Skeletal muscle tissue (tissue), 4 donors: Measurements from ENCODE around the gene ETAA1. TPM values are rescaled to one million over a fixed set of nuclear protein-coding genes. Genes with fewer than 3 reads are reported as not detected.

Experiments used
- H3K27ac ChIP-seq: one replicate; pipeline ENCODE4 v1.7.0; 2013; ENCODE audit warnings: mild to moderate bottlenecking, low read depth, low read length, inconsistent platforms
- H3K27me3 ChIP-seq, 3 donors: one replicate each; pipeline ENCODE4 v1.7.0; 2013; ENCODE audit warnings: low read length in 3 of 3; ENCODE audit not compliant: control insufficient read depth in 3 of 3, insufficient read depth in 3 of 3
- H3K36me3 ChIP-seq, 3 donors: one replicate each; pipeline ENCODE4 v1.7.0; 2013; ENCODE audit warnings: low read length in 3 of 3; ENCODE audit not compliant: control insufficient read depth in 3 of 3, insufficient read depth in 3 of 3
- H3K4me1 ChIP-seq, 3 donors: one replicate each; pipeline ENCODE4 v1.7.0; 2013; ENCODE audit warnings: low read length in 3 of 3, mild to moderate bottlenecking in 3 of 3; ENCODE audit not compliant: control insufficient read depth in 3 of 3, insufficient read depth in 3 of 3
- H3K4me3 ChIP-seq, 3 donors: one replicate each; pipeline ENCODE4 v1.7.0; 2013; ENCODE audit warnings: low read length in 3 of 3
- H3K9ac ChIP-seq, 3 donors: one replicate each; pipeline ENCODE4 v1.7.0; 2013; ENCODE audit warnings: low read length in 3 of 3, mild to moderate bottlenecking in 3 of 3, moderate library complexity in 2 of 3, low read depth in 1 of 3
- H3K9me3 ChIP-seq, 3 donors: one replicate each; pipeline ENCODE4 v1.7.0; 2013; ENCODE audit warnings: low read length in 3 of 3; ENCODE audit not compliant: control insufficient read depth in 3 of 3
- total RNA-seq: library from RNA; depleted of rRNA; stranded (reverse); fragments of >200 nt; gene quantifications from one replicate; pipeline ENCODE4 v1.2.3, GENCODE V29; 2014
- donor health status: Osteomylitis.

The ETAA1 gene
- total RNA-seq, 1 donor from 2014 or later: 4.2 TPM

DNA sequence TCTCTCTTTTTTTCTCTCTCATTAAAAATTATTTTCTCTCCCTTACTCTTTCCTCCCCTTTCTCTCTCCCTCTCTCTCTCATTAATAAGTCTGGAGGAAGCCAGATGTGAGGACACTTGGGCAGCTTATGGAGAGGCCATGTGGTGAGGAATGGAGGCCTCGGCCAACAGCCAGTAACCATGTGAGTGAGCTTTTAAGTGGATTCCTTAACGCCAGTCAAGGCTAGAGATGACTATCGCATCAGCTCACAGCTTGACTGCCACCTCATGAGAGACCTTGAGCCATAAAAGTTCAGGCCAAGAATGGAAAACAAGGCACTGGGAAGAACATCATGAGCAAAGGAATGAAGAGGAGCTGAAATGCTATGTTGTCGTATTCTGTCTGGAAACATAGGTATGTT lies 39.1 kb downstream of the ETAA1 start:
- Histone ChIP-seq H3K27ac (no peak overlapping the region), H3K36me3 (no peaks in the 10 kb centered on the region), H3K4me1 (no peaks in the 10 kb centered on the region), H3K4me3 (no peak overlapping the region), H3K9ac (no peak overlapping the region), H3K9me3 (no peaks in the 10 kb centered on the region), H3K27me3 (no peaks in the 10 kb centered on the region)

DNA sequence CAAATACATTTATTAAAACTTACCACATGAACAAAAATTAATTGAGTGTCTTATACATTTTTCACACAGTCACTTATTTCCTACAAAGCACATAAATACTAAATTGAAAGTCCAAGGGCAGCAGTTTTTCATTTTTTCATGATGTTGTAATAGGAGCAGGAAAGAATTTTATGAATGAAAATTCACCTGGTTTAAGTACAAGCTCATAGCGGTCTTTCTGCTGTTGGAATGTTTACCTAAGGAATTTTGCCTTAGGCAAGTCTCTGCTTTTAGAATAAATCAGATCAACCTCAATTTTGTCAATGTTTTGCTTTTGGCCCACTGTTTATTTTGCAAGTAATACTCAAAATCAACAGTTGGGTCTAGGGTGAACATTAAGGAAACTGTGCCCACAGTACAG lies 40.0 kb downstream of the ETAA1 start:
- H3K9me3 ChIP-seq: no peaks in the 10 kb centered on the region
- H3K27ac ChIP-seq: no peak overlapping the region
- no peaks in the 10 kb centered on the region for H3K4me1 ChIP-seq
- H3K9ac ChIP-seq: no peak overlapping the region
- no peaks in the 10 kb centered on the region for H3K27me3 ChIP-seq
- H3K36me3 ChIP-seq: no peaks in the 10 kb centered on the region
- H3K4me3 ChIP-seq: no peak overlapping the region

- Histone ChIP-seq H3K4me3 (no peak overlapping the region), H3K9ac (no peak overlapping the region), H3K4me1 (no peaks in the 10 kb centered on the region), H3K9me3 (no peaks in the 10 kb centered on the region), H3K27ac (no peak overlapping the region), H3K36me3 (no peaks in the 10 kb centered on the region), H3K27me3 (no peaks in the 10 kb centered on the region)
Measured at GRCh38 chr2:67438337-67438736, 41.2 kb downstream of the ETAA1 start.

DNA sequence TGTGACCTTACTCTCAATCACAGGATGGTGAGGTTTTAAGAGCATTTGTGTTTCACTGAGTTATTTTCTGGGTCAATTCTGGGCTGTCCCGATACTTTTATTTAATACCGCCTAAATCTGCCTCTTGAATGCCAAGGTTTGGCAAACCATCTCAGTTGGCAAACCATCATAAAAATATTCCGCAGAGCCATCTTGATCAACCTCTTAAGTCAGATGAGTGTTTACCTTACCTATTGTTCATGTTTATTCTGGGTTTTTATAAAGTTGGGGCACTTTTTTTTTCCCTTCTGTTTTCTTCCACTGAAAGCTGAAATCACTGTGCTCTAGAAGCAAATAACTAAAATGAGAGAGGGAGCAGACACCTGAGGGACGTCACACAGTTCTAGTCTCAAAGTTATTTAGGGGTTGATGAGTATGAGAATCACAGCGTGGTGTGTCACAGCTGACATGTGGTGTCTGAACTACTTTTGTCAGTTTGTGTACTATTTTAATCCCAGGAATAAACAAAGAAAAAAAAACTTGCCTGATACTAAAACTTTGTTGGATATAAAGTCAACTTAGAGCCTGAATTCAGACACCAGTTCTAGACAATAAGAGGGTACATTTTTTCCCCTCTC lies 48.6 kb downstream of the ETAA1 start:
- Histone ChIP-seq H3K27ac (no peak overlapping the region), H3K27me3 (no peaks in the 10 kb centered on the region), H3K4me3 (no peak overlapping the region), H3K36me3 (no peaks in the 10 kb centered on the region), H3K9me3 (no peaks in the 10 kb centered on the region), H3K9ac (no peak overlapping the region), H3K4me1 (no peaks in the 10 kb centered on the region)

DNA sequence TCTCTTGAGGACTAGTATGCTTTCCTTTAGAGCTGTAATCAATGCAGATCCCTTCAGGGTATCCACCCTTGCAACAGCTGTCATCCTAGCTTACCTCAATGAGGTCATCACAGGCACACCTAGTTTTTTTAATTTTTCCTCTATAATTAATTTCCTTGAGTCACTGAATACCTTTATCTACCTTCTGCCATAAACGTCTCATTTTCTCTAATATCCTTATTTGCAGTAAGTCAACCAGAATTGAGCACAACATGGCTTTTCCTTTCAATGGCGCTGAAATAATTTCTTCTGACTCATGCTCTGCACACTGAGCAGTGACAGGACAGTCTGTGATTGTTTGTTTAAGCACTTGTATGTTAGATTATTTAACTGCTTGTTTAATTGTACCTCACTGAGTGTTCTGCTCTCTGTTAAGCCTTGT lies 49.4 kb downstream of the ETAA1 start:
- Histone ChIP-seq H3K9me3 (no peaks in the 10 kb centered on the region), H3K27ac (no peak overlapping the region), H3K36me3 (no peaks in the 10 kb centered on the region), H3K4me3 (no peak overlapping the region), H3K9ac (no peak overlapping the region), H3K27me3 (no peaks in the 10 kb centered on the region), H3K4me1 (no peaks in the 10 kb centered on the region)

GRCh38 chr2:67448648-67449047 lies 51.5 kb downstream of the ETAA1 start:
- no peaks in the 10 kb centered on the region for H3K27me3 ChIP-seq
- H3K36me3 ChIP-seq: no peaks in the 10 kb centered on the region
- no peak overlapping the region for H3K9ac ChIP-seq
- no peaks in the 10 kb centered on the region for H3K4me1 ChIP-seq
- no peaks in the 10 kb centered on the region for H3K9me3 ChIP-seq
- no peak overlapping the region for H3K4me3 ChIP-seq
- H3K27ac ChIP-seq: no peak overlapping the region

DNA sequence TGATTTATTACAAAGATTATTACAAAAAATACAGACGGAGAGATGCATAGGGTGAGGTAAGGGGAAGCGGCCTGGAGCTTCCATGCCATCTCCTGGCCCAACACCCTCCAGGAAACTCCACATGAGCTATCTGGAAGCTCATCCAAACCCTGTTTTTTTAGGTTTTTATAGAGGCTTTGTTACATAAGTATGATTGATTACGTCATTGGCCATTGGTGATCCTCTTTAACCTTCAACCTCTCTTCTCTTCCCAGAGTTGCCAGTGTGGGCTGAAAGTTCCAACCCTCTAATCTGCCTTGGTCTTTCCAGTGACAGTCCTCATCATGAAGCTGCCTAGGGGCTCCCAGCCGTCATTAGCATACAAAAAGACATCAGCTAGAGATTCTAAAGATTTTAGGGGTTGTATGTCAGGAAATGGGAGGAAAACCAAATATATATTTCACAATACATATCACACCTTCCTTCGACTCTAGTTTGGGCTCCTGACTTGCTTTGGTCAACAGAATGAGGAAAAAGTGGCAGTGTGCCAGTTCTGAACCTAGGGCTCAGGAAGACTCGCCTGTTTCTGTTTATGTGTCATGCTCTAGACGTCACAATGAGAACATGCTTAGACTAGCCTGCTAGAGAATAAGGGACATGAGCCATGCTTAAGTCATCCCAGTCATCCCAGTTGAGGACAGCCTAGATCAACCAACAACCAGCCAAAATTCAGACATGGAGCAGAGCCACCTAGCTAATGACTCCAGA lies 54.1 kb downstream of the ETAA1 start:
- no peak overlapping the region for H3K4me3 ChIP-seq
- H3K4me1 ChIP-seq: no peaks in the 10 kb centered on the region
- no peaks in the 10 kb centered on the region for H3K9me3 ChIP-seq
- no peaks in the 10 kb centered on the region for H3K36me3 ChIP-seq
- H3K27me3 ChIP-seq: no peaks in the 10 kb centered on the region
- H3K27ac ChIP-seq: no peak overlapping the region
- H3K9ac ChIP-seq: no peak overlapping the region

DNA sequence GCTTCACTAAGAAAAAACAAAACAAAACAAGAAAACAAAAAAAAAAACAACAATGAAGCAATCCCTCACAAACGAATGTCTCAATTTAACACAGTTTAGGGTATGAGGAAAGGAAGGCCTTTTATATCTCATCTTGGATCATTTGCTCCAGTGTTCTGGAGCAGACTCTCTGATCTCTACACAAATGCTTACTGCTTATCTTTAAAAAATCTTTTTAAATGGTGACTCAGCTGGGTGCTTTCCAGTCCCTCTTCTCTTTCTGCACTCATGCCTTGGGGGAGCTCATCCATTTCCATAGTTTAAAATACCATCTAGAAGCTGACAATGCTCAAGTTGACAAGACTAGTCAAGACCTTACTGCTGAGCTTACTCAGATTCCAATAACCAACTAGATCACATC lies 56.2 kb downstream of the ETAA1 start:
- no peaks in the 10 kb centered on the region for H3K27me3 ChIP-seq
- no peak overlapping the region for H3K4me3 ChIP-seq
- H3K27ac ChIP-seq: no peak overlapping the region
- no peaks in the 10 kb centered on the region for H3K4me1 ChIP-seq
- no peak overlapping the region for H3K9ac ChIP-seq
- H3K36me3 ChIP-seq: no peaks in the 10 kb centered on the region
- H3K9me3 ChIP-seq: no peaks in the 10 kb centered on the region

DNA sequence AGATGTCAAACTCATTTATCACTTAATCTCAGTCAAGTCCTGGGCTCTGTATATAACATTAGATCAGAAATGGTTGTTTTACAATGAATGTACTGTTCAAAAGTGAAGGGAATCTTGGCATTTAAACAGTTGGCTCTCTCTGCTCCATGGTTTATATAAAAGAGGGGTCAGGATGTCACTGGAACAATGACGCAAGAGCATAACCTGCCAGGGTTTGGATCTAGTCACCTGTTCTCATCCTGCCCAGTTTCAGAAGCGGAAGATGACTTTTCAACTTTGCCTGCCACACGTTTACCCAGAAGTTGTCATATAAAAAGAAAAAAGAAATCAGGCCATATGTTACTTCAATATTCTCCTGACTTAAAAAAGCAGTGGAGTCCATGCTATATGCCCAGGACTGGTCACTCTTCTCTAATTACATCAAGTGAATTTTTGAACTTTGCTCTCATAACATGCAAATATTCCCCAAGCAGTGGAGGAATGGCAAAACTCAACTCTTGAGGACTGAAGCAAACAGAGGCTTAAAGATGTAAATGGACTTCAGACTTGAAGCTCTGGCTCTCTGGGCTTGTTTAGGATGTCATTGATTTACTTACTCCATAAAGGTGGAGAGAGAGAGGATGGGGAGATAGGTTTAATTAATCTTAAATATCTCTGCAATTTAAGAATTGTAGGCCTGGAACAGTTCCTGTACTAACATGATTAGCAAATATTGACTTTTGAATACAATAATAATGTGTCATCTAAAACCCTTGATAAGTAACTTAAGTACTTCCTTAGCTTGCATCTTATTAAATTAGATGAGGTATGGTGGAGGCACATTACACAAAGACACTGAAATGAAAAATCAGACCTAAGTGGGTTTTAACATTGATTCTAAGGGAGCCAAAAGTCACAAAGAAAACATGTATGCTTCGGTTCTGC lies 58.3 kb downstream of the ETAA1 start:
- H3K9me3 ChIP-seq: no peaks in the 10 kb centered on the region
- no peak overlapping the region for H3K9ac ChIP-seq
- no peak overlapping the region for H3K27ac ChIP-seq
- H3K27me3 ChIP-seq: no peaks in the 10 kb centered on the region
- no peak overlapping the region for H3K4me3 ChIP-seq
- no peaks in the 10 kb centered on the region for H3K36me3 ChIP-seq
- H3K4me1 ChIP-seq: no peaks in the 10 kb centered on the region

GRCh38 chr2:67456428-67456827 lies 59.3 kb downstream of the ETAA1 start:
- H3K9ac ChIP-seq: no peak overlapping the region
- H3K27me3 ChIP-seq: no peaks in the 10 kb centered on the region
- H3K4me3 ChIP-seq: no peak overlapping the region
- no peaks in the 10 kb centered on the region for H3K4me1 ChIP-seq
- H3K9me3 ChIP-seq: no peaks in the 10 kb centered on the region
- no peak overlapping the region for H3K27ac ChIP-seq
- H3K36me3 ChIP-seq: no peaks in the 10 kb centered on the region
